Measurements from ENCODE around the gene METTL26. TPM values are rescaled to one million over a fixed set of nuclear protein-coding genes. Genes with fewer than 3 reads are reported as not detected.

METTL26 gene
- total and polyA plus RNA-seq, 2 of the 4 experiments (the other 2 are of a cell fraction), result 46.8 to 128 TPM

GRCh38 chr16:643050-643368 is 6.9 kb upstream of the METTL26 start:
- ATAC-seq (ENCODE audit: low read depth) (no peak), DNase-seq (no peak)
- H3K4me2 ChIP-seq (ENCODE audit: low read depth, low read length), result no peak overlapping the region; the same call in 1 of the 2 replicates
- BruUV-seq (replicated peaks), result no TSS peak
- H2BK5ac ChIP-seq (ENCODE audit: low read depth, low read length, poor library complexity, severe bottlenecking), result no peak overlapping the region
- intact Hi-C loops (cut with micrococcal nuclease), result no loop called here
- H3K4ac ChIP-seq (ENCODE audit: low read depth, low read length), result no peak overlapping the region
- dilution Hi-C loops (cut with HindIII; ENCODE audit: low sequenced_read_pairs, unreplicated experiment), result no loop called here
- no peak overlapping the region for H3K56ac ChIP-seq (ENCODE audit: extremely low read depth, insufficient read depth, low read length)
- no peak overlapping the region for H3K23ac ChIP-seq (ENCODE audit: low read depth, low read length)
- H2BK15ac ChIP-seq (ENCODE audit: low read depth, low read length), result no peak overlapping the region
- H2BK120ac ChIP-seq (ENCODE audit: low read depth, low read length), result no peak overlapping the region
- peaks cover 11% of the 10 kb centered on the region for H3K4me1 ChIP-seq (ENCODE audit: control insufficient read depth, insufficient read depth, low read length)
- no peak overlapping the region for H3K9ac ChIP-seq (ENCODE audit: low read depth, low read length)
- H3K27ac ChIP-seq (ENCODE audit: insufficient read depth, low read length), result no peak overlapping the region
- H3K18ac ChIP-seq (ENCODE audit: low read depth, low read length), result no peak overlapping the region
- peak overlapping the region; percentile 39; the same call in 1 of the 2 replicates for H2AK5ac ChIP-seq (ENCODE audit: low read depth, low read length)
- no peaks in the 10 kb centered on the region for H3K9me3 ChIP-seq (ENCODE audit: control insufficient read depth, insufficient read depth, low read length)
- H4K8ac ChIP-seq (ENCODE audit: low read depth in 2 of 2, low read length in 2 of 2), result no peak overlapping the region; a peak in 1 of 4 replicates
- in situ Hi-C loops (cut with MboI; ENCODE audit: low sequenced_read_pairs), result loop anchor here (10.0 kb wide), 1 partner anchor 248 kb away; the partner anchor contains the start of gene NME4
- H2AFZ ChIP-seq (replicated peaks; ENCODE audit: low read length, poor library complexity), result no peak overlapping the region
- no peak overlapping the region for H3K14ac ChIP-seq (replicated peaks; ENCODE audit: low read depth, low read length)
- no peak overlapping the region; the same call in 1 of the 2 replicates for H4K91ac ChIP-seq (ENCODE audit: insufficient read depth, low read depth, low read length)
- peak overlapping the region; percentile 91 for H2AK9ac ChIP-seq (replicated peaks; ENCODE audit: low read depth, low read length, poor library complexity)
- H3K36me3 ChIP-seq (ENCODE audit: control insufficient read depth, insufficient read depth, low read length), result no peaks in the 10 kb centered on the region
- H4K20me1 ChIP-seq (ENCODE audit: insufficient read depth, low read length), result no peaks in the 10 kb centered on the region; the same call in 1 of the 2 replicates
- no peak overlapping the region; the same call in 1 of the 2 replicates for H4K5ac ChIP-seq (ENCODE audit: low read depth, low read length)
- ChIA-PET CTCF (no interaction called here), POLR2A (ENCODE audit: unreplicated experiment) (no interaction called here)
- H2BK20ac ChIP-seq (ENCODE audit: low read depth, low read length), result no peak overlapping the region
- TF ChIP-seq, protein P1, sequence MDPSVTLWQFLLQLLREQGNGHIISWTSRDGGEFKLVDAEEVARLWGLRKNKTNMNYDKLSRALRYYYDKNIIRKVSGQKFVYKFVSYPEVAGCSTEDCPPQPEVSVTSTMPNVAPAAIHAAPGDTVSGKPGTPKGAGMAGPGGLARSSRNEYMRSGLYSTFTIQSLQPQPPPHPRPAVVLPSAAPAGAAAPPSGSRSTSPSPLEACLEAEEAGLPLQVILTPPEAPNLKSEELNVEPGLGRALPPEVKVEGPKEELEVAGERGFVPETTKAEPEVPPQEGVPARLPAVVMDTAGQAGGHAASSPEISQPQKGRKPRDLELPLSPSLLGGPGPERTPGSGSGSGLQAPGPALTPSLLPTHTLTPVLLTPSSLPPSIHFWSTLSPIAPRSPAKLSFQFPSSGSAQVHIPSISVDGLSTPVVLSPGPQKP (IDR thresholded peaks at IDR 0.05; ENCODE audit: borderline replicate concordance, low read depth, low read length), result no peak
- TF ChIP-seq CTCF (conservative IDR thresholded peaks at IDR 0.05; ENCODE audit: low read depth, low read length) (no peak), CHD1 (IDR thresholded peaks at IDR 0.05; ENCODE audit: low read depth, low read length) (no peak)
- H3K27me3 ChIP-seq (ENCODE audit: control insufficient read depth, insufficient read depth, low read length), result no peaks in the 10 kb centered on the region
- peaks cover 4 to 43% of the 10 kb centered on the region in 2 experiments; a peak in 3 of 4 replicates for H3K79me1 ChIP-seq (ENCODE audit: low read depth in 1 of 2, low read length in 2 of 2)
- WGBS, 2 experiments (ENCODE audit: extremely low coverage in 2 of 2, insufficient read length in 1 of 2), result 100% methylated on average over 4 of the region's 13 CpGs; no CpG with 5 or more reads in 1 of the 2 experiments
- H3K9me1 ChIP-seq (ENCODE audit: insufficient read depth, low read length), result peaks cover 8% of the 10 kb centered on the region; the same call in 1 of the 2 replicates
- peak overlapping the region; percentile 100; the same call in 1 of the 2 replicates for H3K4me3 ChIP-seq (ENCODE audit: insufficient read depth, low read depth, low read length)

All from IMR-90 (cell line).